Activated CD4-positive, alpha-beta T cell treated with anti-CD3 and anti-CD28 coated beads, Interleukin-2, amount 50 U/mL, for 16 hours (primary cell): ENCODE data around the gene TPCN1.

Experiments used
- DNase-seq: peaks from one replicate; pipeline ENCODE4 v3.0.0-alpha.2; 2020

The TPCN1 gene

GRCh38 chr12:113226696-113227568 lies 5.7 kb downstream of the TPCN1 start:
- no peak for DNase-seq

DNA sequence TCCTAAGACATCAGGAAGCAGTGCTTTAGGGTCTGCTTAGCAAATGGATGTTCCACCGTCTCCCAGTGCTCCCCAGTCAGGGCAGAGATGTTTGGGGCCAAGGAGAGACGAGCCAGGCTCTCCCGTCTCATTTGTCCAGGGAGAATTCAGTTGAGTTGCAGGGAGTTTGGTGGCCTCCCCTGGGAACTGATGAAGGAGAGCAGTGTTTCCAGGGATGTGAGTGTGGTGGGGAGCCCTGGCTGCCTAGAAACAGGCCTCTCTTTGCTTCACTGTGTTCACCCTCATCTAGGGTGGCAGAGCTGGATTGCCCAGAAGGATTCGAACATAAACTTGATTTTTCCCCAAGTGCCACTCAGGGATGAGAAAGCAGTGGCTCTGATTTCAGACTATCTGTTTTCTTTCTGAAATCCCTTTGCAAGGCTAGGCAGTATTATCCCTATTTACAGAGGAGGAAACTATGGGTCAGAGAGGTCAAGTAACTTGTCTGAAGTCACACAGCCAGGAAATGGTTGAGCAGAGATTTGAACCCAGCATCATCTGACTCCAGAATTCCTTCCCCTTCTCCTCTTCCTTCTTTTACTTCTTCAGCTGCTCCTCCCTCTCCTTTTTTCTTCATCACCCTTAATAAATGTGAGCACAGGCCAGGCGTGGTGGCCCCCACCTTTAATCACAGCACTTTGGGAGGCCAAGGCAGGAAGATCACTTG lies 6.6 kb downstream of the TPCN1 start:
- no peak for DNase-seq

DNA sequence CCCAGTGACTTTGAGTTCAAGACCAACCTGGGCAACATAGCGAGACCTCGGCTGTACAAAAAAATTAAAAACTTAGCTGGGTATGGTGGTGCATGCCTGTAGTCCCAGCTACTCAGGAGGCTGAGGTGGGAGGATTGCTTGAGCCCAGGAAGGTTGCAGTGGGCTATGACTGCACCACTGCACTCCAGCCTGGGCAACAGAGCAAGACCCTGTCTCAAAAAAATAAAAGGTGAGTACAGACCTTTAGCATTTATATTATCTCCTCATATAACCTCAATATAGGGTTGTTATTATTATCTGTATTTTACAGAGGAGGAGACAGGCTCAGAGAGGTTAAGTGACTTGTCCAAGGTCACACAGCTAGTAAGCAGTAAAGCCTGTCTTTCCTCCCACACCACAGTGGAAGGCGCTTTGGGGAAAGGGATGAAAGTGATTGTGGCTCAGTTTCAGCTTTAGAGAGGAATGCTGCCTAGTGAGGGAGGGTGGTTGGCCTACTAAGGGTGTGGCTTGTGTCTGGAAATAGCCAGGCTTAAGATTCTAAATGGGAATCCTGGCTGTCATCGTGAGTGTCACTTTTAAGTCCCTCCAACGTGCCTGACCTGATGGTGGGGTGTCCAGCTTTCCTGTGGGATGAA lies 7.2 kb downstream of the TPCN1 start:
- no peak for DNase-seq

- DNase-seq = no peak
These were observed 9.3 kb downstream of the TPCN1 start for GRCh38 chr12:113230315-113231234.

DNA sequence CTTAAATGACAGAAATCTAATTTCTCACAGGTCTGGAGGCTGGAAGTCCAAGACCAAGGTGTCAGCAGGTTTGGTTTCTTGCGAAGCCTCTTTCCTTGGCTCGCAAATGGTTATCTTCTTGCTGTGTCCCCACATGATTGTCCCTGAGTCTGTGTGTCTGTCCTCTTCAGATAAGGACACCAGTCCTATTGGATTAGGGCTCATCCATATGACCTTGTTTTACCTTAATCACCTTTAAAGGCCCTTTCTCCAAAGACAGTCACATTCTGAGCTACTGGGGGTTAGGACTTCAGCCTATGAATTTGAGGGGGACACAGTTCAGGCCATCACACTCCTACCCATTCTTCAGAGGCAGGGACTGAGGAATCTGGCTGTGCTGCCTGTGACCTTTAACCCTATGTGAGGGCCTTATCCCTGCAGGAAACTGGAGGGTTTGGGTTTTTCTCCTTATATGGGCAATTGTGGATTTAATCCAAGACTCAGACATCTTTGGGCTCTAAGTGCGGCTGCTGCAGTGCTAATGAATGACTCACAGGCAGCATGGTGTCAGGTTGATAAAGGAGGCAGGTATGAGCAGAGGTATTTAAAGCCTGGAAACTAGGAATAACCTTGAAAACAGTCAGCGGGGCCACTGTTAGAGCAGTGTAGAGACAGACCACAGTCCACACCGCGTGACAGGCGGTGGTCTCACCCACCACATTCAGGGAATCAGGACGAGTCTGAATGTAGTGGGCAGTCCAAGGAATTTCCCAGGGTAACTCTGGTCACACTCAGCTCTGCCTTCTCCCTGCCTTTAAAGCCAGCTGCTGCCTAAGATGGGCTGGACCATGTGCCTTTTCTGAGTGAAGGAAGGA lies 10.2 kb downstream of the TPCN1 start:
- DNase-seq = no peak

- DNase-seq = no peak
These were observed 11.0 kb downstream of the TPCN1 start for GRCh38 chr12:113232089-113232839.

- peak; percentile 52 for DNase-seq
These were observed 11.7 kb downstream of the TPCN1 start for GRCh38 chr12:113232840-113233585.

DNA sequence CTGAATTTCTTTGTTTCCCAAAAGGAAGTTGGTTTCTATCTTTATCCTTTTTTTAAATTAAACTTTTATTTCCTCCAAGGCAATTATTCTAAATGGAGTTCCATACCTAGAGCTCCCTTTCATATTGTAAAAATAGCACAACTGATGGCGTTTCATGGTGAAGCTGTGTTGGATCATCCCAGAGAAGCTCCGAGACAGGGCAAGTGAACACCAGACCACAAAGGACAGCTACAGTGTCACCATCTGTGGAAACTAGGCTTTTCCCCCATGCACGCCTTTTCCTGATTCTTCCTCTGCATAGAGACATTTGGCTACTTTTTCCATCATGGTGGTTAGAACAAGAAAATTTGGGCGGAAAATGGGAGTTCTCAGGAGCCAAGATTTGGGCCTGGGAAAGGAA lies 12.7 kb downstream of the TPCN1 start:
- no peak for DNase-seq

- no peak for DNase-seq
These were observed 13.2 kb downstream of the TPCN1 start for GRCh38 chr12:113234483-113234882.

GRCh38 chr12:113235976-113236375 lies 14.7 kb downstream of the TPCN1 start:
- no peak for DNase-seq

GRCh38 chr12:113236539-113237399 lies 15.5 kb downstream of the TPCN1 start:
- no peak for DNase-seq

DNA sequence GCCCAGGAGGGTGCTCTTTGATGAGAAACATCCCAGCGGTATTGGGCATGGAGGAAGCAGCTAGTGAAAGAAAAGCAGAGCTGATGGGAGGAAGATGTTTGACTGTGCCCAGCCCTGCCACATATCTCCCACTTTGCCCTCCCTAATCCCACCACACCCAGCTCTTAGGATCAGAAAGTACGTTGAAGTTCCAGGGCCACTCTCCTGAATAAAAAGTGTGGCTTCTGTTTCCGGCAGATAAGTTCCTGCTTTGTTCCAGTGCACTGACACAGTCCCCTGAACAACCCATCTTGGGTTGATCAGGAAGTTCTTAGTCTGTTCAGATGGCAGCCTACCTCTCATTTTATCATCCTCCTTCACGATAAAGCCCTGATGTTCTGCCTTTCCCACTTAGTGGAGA lies 16.5 kb downstream of the TPCN1 start:
- DNase-seq = no peak

- no peak for DNase-seq
These were observed 17.0 kb downstream of the TPCN1 start for GRCh38 chr12:113238309-113238708.

- DNase-seq = no peak
These were observed 18.1 kb downstream of the TPCN1 start for GRCh38 chr12:113239288-113239771.

DNA sequence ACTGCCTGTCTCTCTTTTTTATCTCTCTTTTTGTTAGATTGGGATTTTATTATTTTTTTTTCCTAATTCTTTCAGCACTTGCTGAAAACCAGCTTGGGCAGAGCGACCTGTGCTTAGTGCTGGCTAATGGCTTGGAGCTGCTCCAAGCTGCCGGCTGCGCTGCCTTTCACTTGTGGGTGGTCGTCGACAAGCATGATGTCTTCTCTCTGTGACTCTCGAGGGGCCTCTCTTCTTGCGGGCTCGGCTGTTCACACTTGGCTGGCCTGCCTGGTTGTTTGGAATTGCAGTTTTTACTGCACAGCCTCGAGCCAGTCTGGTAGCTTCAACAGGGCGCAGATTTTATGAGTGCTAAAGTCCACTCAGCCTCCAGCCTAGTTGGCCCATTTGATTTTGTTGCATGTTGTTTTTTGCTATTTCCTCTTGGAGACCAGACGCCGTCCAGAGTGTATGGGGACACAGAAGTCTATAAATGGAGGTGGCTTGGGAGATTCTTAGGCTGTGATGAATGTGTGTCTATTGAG lies 18.6 kb downstream of the TPCN1 start:
- no peak for DNase-seq

DNA sequence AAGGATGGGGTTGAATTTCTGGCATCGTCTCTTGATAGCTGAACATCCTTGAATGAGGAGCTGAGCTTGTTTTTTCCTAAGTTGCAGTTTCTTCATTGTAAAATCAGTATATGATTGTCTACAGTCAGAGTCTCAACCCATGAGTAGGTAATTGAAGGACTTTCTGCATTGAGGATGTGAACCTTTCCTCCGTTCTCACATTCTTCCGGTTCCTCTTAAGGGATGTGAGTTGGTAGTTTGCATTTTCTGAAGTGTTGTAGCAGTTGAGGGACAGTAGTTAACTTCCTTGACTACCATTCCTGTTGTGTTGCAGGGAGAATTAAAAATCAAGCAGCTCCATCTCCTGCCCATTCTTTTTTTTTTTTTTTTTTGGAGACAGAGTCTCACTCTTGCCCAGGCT lies 19.1 kb downstream of the TPCN1 start:
- no peak for DNase-seq

DNA sequence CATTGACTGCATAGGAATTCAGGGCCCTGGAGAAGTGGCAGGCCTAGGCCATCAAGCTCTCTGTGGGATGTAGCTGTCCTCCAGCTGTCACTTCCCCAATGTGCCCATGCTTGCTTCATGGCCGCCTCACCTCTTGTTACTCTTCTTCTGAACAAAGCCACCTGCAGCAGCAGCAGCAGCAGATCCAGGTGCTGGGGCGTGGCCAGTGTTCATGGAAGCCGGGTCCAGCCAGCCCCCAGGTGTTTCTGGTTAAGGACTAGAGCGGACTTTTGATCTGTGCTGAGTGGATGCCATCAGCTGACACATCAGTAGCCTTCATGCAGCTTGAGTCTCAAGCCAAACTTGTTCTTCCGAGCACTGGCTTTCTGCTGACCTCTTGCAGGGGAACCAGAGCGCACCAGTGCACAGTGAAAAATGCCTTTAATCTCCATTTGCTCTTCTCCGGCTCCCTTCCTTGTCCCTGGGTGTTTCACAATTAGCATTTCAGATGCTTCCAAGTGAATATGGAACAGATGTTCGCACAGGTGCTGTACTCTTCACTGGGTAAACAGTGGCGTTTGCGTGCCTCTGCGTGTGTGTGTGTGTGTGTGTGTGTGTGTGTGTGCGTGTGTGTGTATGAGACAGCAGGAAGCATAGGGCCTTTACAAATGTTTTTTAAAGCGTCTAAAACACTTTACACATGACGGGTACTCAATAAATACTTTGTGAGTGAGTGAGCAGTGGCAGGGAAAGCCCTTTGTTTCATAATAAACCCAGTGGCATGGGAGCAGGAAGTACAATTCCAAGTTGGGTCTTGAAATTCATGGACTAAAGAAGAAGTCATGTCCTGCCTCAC lies 20.1 kb downstream of the TPCN1 start:
- DNase-seq = no peak

- no peak for DNase-seq
These were observed 20.8 kb downstream of the TPCN1 start for GRCh38 chr12:113242026-113242418.
